Measurements from ENCODE around the gene AFAP1L1. TPM values are rescaled to one million over a fixed set of nuclear protein-coding genes. Genes with fewer than 3 reads are reported as not detected.

AFAP1L1 gene
- total RNA-seq, 1 donor from 2014 or later: 24.7 TPM

DNA sequence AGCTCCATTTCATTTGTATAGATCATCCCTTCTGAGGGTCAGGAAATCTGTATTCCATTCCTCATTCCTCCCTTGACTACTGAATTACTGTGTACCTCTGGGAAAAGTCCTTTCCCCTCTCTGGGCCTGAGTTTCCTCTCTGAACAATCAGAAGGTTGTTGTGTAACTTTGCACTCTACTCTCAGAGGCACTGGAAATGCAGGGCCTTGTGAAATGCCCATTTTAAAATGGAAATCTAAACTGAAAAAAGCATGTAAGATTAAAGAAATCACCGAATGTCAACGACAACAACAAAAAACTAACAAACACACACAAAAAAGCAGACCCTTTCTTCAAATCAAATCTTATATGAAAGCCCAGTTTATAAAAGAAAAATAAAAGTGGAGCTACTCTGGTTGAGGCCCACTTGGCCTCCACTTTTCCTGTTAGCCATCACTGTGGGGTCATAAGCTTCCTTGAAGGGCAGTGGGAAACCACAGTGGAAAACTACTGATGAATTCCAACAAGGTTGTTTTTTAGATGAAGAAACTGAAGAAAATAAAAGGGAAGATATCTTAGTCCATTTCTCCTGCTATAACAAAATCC is 52.1 kb downstream of the AFAP1L1 start:
- Histone ChIP-seq H3K4me3 (no peak overlapping the region), H3K27ac (no peak overlapping the region), H3K36me3 (no peaks in the 10 kb centered on the region), H3K9me3 (no peaks in the 10 kb centered on the region), H3K27me3 (no peaks in the 10 kb centered on the region), H3K4me1 (peaks cover 0 to 6% of the 10 kb centered on the region in 2 donors)
- DNase-seq (ENCODE audit: low spot score in 2 of 2): no peak
- intact Hi-C loops (cut with DNase I): no loop called here
- TF ChIP-seq, protein P1, sequence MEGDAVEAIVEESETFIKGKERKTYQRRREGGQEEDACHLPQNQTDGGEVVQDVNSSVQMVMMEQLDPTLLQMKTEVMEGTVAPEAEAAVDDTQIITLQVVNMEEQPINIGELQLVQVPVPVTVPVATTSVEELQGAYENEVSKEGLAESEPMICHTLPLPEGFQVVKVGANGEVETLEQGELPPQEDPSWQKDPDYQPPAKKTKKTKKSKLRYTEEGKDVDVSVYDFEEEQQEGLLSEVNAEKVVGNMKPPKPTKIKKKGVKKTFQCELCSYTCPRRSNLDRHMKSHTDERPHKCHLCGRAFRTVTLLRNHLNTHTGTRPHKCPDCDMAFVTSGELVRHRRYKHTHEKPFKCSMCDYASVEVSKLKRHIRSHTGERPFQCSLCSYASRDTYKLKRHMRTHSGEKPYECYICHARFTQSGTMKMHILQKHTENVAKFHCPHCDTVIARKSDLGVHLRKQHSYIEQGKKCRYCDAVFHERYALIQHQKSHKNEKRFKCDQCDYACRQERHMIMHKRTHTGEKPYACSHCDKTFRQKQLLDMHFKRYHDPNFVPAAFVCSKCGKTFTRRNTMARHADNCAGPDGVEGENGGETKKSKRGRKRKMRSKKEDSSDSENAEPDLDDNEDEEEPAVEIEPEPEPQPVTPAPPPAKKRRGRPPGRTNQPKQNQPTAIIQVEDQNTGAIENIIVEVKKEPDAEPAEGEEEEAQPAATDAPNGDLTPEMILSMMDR (IDR thresholded peaks at IDR 0.05): no peak

DNA sequence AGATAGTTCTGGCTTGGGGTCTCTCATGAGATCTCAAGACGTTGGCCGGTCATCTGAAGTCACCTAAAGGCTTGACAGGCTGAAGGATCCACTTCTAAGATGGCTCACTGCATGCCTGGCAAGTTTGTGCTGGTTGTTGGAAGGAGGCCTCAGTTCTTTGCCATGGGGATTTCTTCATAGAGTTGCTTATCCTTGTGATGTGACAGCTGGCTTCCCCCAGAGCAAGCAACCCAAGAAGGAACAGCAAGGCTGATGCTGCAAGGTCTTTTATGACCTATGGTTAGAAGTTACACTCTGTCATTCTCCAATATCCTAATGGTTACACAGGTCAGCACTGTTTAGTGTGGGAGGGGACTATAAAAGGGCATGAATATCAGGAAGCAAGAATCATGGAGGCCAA is 53.0 kb downstream of the AFAP1L1 start:
- TF ChIP-seq, protein P1 (IDR thresholded peaks at IDR 0.05): no peak
- intact Hi-C loops (cut with DNase I): no loop called here
- Histone ChIP-seq H3K9me3 (no peaks in the 10 kb centered on the region), H3K27ac (no peak overlapping the region), H3K36me3 (no peaks in the 10 kb centered on the region), H3K4me1 (peaks cover 0 to 6% of the 10 kb centered on the region in 2 donors), H3K27me3 (no peaks in the 10 kb centered on the region), H3K4me3 (no peak overlapping the region)
- no peak for DNase-seq (ENCODE audit: low spot score in 2 of 2)

GRCh38 chr5:149325166-149325735 is 53.6 kb downstream of the AFAP1L1 start:
- Histone ChIP-seq H3K27me3 (no peaks in the 10 kb centered on the region), H3K4me3 (no peak overlapping the region), H3K4me1 (peaks cover 0 to 6% of the 10 kb centered on the region in 2 donors), H3K36me3 (no peaks in the 10 kb centered on the region), H3K27ac (no peak overlapping the region), H3K9me3 (no peaks in the 10 kb centered on the region)
- no peak for DNase-seq (ENCODE audit: low spot score in 2 of 2)
- TF ChIP-seq, protein P1 (IDR thresholded peaks at IDR 0.05): no peak
- intact Hi-C loops (cut with DNase I): no loop called here

- no peaks in the 10 kb centered on the region for H3K9me3 ChIP-seq
- peaks cover 0 to under 1% of the 10 kb centered on the region in 2 donors for H3K4me1 ChIP-seq
- no peak for DNase-seq (ENCODE audit: low spot score in 2 of 2)
- intact Hi-C loops (cut with DNase I): no loop called here
- TF ChIP-seq, protein P1 (IDR thresholded peaks at IDR 0.05): no peak
- H3K27me3 ChIP-seq: no peaks in the 10 kb centered on the region
- H3K4me3 ChIP-seq: no peak overlapping the region
- no peaks in the 10 kb centered on the region for H3K36me3 ChIP-seq
- H3K27ac ChIP-seq: no peak overlapping the region
These were observed 54.2 kb downstream of the AFAP1L1 start for GRCh38 chr5:149325894-149326293.

- Histone ChIP-seq H3K9me3 (no peaks in the 10 kb centered on the region), H3K4me3 (no peak overlapping the region), H3K4me1 (no peaks in the 10 kb centered on the region), H3K27me3 (no peaks in the 10 kb centered on the region), H3K36me3 (no peaks in the 10 kb centered on the region), H3K27ac (no peak overlapping the region)
- TF ChIP-seq, protein P1 (IDR thresholded peaks at IDR 0.05): no peak
- intact Hi-C loops (cut with DNase I): no loop called here
- DNase-seq (ENCODE audit: low spot score in 2 of 2): no peak
These were observed 55.0 kb downstream of the AFAP1L1 start for GRCh38 chr5:149326611-149327010.
